Panc1 (cell line): ENCODE data around the gene NHSL1. TPM values are rescaled to one million over a fixed set of nuclear protein-coding genes. Genes with fewer than 3 reads are reported as not detected.

Source experiments
- ATAC-seq: fragments of 200-7000 bp; cut with Tn5 transposase; 2 replicates; pipeline ENCODE4 v1.9.1; 2020; ENCODE audit warnings: mild to moderate bottlenecking, moderate library complexity
- BruUV-seq: library from RNA; stranded (reverse); fragments of 400-500 nt; replicated peaks from 2 replicates; lab custom pipeline; 2021; lab: Mats Ljungman, UMichigan
- CTCF ChIA-PET: fragments of 300-600 bp; sonication (Branson Sonifier 250); formaldehyde crosslinking; loops from one replicate; lab custom pipeline; 2022; ENCODE audit warnings: antibody characterized with exemption; lab: Charles Lee
- POLR2A ChIA-PET: fragments of 300-600 bp; sonication (Branson Sonifier 250); formaldehyde crosslinking; loops from one replicate; lab custom pipeline; 2022; ENCODE audit warnings: antibody characterized with exemption; lab: Charles Lee
- DNase-seq: peaks from one replicate; pipeline ENCODE4 v3.0.0-alpha.2; 2010; ENCODE audit warnings: low read depth, low spot score
- H3K27ac ChIP-seq: 2 replicates; pipeline ENCODE4 v1.5.1; 2011; ENCODE audit warnings: mild to moderate bottlenecking, low read length, inconsistent platforms
- H3K27me3 ChIP-seq: fragments of 200-500 bp; sonication (Bioruptor generic); 2 replicates; pipeline ENCODE4 v1.6.0; 2014; ENCODE audit warnings: low read length, inconsistent platforms; ENCODE audit not compliant: control insufficient read depth, insufficient read depth
- H3K36me3 ChIP-seq: fragments of 200-500 bp; sonication (Bioruptor generic); 2 replicates; pipeline ENCODE4 v1.5.1; 2014; ENCODE audit warnings: inconsistent platforms, mild to moderate bottlenecking, low read length, moderate library complexity; ENCODE audit not compliant: control insufficient read depth, insufficient read depth
- H3K4me1 ChIP-seq: 2 replicates; pipeline ENCODE4 v1.5.1; 2011; ENCODE audit warnings: inconsistent platforms, mild to moderate bottlenecking, low read length, moderate library complexity; ENCODE audit not compliant: control insufficient read depth, insufficient read depth
- H3K4me3 ChIP-seq, 2 experiments: 2 replicates each; pipeline ENCODE4 v1.5.1; 2011 to 2012; ENCODE audit warnings: low read depth in 2 of 2, low read length in 2 of 2, mild to moderate bottlenecking in 2 of 2, inconsistent platforms in 1 of 2, moderate library complexity in 1 of 2
- H3K9me3 ChIP-seq: fragments of 200-500 bp; sonication (Bioruptor generic); 2 replicates; pipeline ENCODE4 v1.5.1; 2014; ENCODE audit warnings: low read depth, mild to moderate bottlenecking, inconsistent platforms, low read length, moderate library complexity; ENCODE audit not compliant: control insufficient read depth, insufficient read depth
- CTCF ChIP-seq: fragments of 450-650 bp; IDR thresholded peaks from 2 replicates; pipeline ENCODE4 v1.5.1; 2017; ENCODE audit warnings: mild to moderate bottlenecking
- POLR2AphosphoS5 ChIP-seq: IDR thresholded peaks from 2 replicates; pipeline ENCODE4 v1.6.1; 2012; ENCODE audit warnings: mild to moderate bottlenecking, low read depth, low read length, moderate library complexity
- REST ChIP-seq, 2 experiments: IDR thresholded peaks; 2 replicates each; pipeline ENCODE4 v1.6.1; 2011 to 2012; ENCODE audit warnings: low read depth in 2 of 2, control low read depth in 1 of 2, low read length in 1 of 2, mild to moderate bottlenecking in 1 of 2, moderate library complexity in 1 of 2; ENCODE audit not compliant: insufficient read depth in 1 of 2
- SIN3A ChIP-seq: IDR thresholded peaks from 2 replicates; pipeline ENCODE4 v1.6.1; 2012; ENCODE audit warnings: low read depth, mild to moderate bottlenecking, low read length, moderate library complexity, borderline replicate concordance; ENCODE audit not compliant: insufficient read depth
- TCF7L2 ChIP-seq: IDR thresholded peaks from 2 replicates; pipeline ENCODE4 v1.6.1; 2011; ENCODE audit warnings: mild to moderate bottlenecking, low read depth, low read length, inconsistent platforms
- in situ Hi-C: cut with HindIII; loops from 2 replicates; pipeline ENCODE4 v1.10.0; 2016; ENCODE audit warnings: low sequenced_read_pairs, low pct_unique_long_range_greater_than_20kb
- intact Hi-C: fragments of 100-400 bp; cut with micrococcal nuclease; formaldehyde crosslinking; loops from one replicate; pipeline ENCODE4 v1.10.0; 2022; ENCODE audit not compliant: unreplicated experiment
- total RNA-seq: library from RNA; stranded (reverse); gene quantifications from one replicate; pipeline ENCODE4 v1.2.1, GENCODE V29; 2021; ENCODE audit not compliant: unreplicated experiment

NHSL1 gene
- total RNA-seq, 1 experiment from 2014 or later: 20.6 TPM

GRCh38 chr6:138517635-138518034, 18.3 kb upstream of the NHSL1 start:
- Histone ChIP-seq H3K4me1 (no peaks in the 10 kb centered on the region), H3K36me3 (no peaks in the 10 kb centered on the region), H3K4me3 (no peak overlapping the region), H3K27me3 (no peaks in the 10 kb centered on the region), H3K9me3 (peaks cover 9% of the 10 kb centered on the region; the same call in 1 of the 2 replicates), H3K27ac (no peak overlapping the region)
- intact Hi-C loops (loop anchor here (10.0 kb wide), 1 partner anchor 403 kb away; no protein-coding TSS in a partner anchor), in situ Hi-C loops (no loop called here)
- peak; percentile 62 for TF ChIP-seq CTCF
- no peak for TF ChIP-seq POLR2AphosphoS5
- no peak for TF ChIP-seq SIN3A
- TF ChIP-seq REST (IDR thresholded peaks at IDR 0.05; ENCODE audit: insufficient read depth in 1 of 2, low read depth in 2 of 2, low read length in 1 of 2): no peak
- TF ChIP-seq TCF7L2: no peak
- ChIA-PET POLR2A (no interaction called here), CTCF (interaction anchor here (0.7 kb wide), 1 partner anchor 9 kb away, joined by 6 read pairs; no protein-coding TSS in a partner anchor)
- BruUV-seq: no TSS peak
- DNase-seq (no peak), ATAC-seq (peak; percentile 67; the same call in 1 of the 2 replicates)

GRCh38 chr6:138515657-138516248, 16.5 kb upstream of the NHSL1 start:
- DNase-seq (no peak), ATAC-seq (no peak)
- Histone ChIP-seq H3K9me3 (peaks cover 9% of the 10 kb centered on the region; the same call in 1 of the 2 replicates), H3K27me3 (no peaks in the 10 kb centered on the region), H3K4me3 (no peak overlapping the region), H3K4me1 (no peaks in the 10 kb centered on the region), H3K27ac (no peak overlapping the region), H3K36me3 (no peaks in the 10 kb centered on the region)
- CTCF ChIA-PET: no interaction called here
- POLR2A ChIA-PET: no interaction called here
- intact Hi-C loops: loop anchor here (10.0 kb wide), 1 partner anchor 401 kb away; no protein-coding TSS in a partner anchor
- BruUV-seq: no TSS peak
- in situ Hi-C loops: no loop called here
- TF ChIP-seq REST (IDR thresholded peaks at IDR 0.05; ENCODE audit: insufficient read depth in 1 of 2, low read depth in 2 of 2, low read length in 1 of 2) (no peak), CTCF (no peak), POLR2AphosphoS5 (no peak), SIN3A (no peak), TCF7L2 (no peak)
